Kidney (tissue), 14 donors: ENCODE results near the gene CUBN. TPM values are rescaled to one million over a fixed set of nuclear protein-coding genes. Genes with fewer than 3 reads are reported as not detected.

ENCODE experiments used
- DNase-seq, 5 donors: peaks; one replicate each; pipeline ENCODE4 v3.0.0-alpha.2; 2013 to 2020
- FAIRE-seq: peaks from 2 replicates; lab custom pipeline; 2012; peaks lifted over from hg19 to GRCh38; lab: Jason Lieb, UNC
- H3K27ac ChIP-seq, 2 donors: one replicate each; pipeline ENCODE4 v1.7.0; 2013; ENCODE audit warnings: low read depth in 2 of 2, low read length in 2 of 2, inconsistent platforms in 1 of 2
- H3K27me3 ChIP-seq: one replicate; pipeline ENCODE4 v1.7.1; 2013; ENCODE audit warnings: low read length, inconsistent platforms; ENCODE audit not compliant: control insufficient read depth, insufficient read depth
- H3K36me3 ChIP-seq, 3 donors: one replicate each; pipeline versions ENCODE4 v1.7.0 to v1.7.1; 2013; ENCODE audit warnings: low read length in 3 of 3, control low read depth in 1 of 3, inconsistent platforms in 1 of 3; ENCODE audit not compliant: insufficient read depth in 3 of 3, control insufficient read depth in 2 of 3
- H3K4me1 ChIP-seq, 3 donors: one replicate each; pipeline versions ENCODE4 v1.7.0 to v1.7.1; 2013; ENCODE audit warnings: low read length in 3 of 3, inconsistent platforms in 1 of 3, low read depth in 1 of 3; ENCODE audit not compliant: control insufficient read depth in 2 of 3, insufficient read depth in 2 of 3
- H3K4me3 ChIP-seq, 3 donors: one replicate each; pipeline versions ENCODE4 v1.7.0 to v1.8.1; 2013; ENCODE audit warnings: low read length in 3 of 3, control low read depth in 1 of 3, inconsistent platforms in 1 of 3
- H3K9ac ChIP-seq, 3 donors: one replicate each; pipeline versions ENCODE4 v1.7.0 to v1.7.1; 2013; ENCODE audit warnings: low read length in 3 of 3, control low read depth in 1 of 3, inconsistent platforms in 1 of 3
- H3K9me3 ChIP-seq, 3 donors: one replicate each; pipeline versions ENCODE4 v1.7.0 to v1.7.1; 2013; ENCODE audit warnings: low read length in 3 of 3, control low read depth in 1 of 3, inconsistent platforms in 1 of 3; ENCODE audit not compliant: control insufficient read depth in 2 of 3, insufficient read depth in 1 of 3
- CTCF ChIP-seq: IDR thresholded peaks from 3 replicates; pipeline ENCODE4 v1.5.1; 2012; ENCODE audit warnings: mild to moderate bottlenecking, moderate library complexity, borderline replicate concordance; ENCODE audit not compliant: insufficient read depth; ENCODE audit errors: extremely low read depth
- intact Hi-C: fragments of 100-400 bp; cut with DNase I; formaldehyde crosslinking; loops from one replicate; pipeline ENCODE4 v1.11.1; 2022
- polyA plus RNA-seq: library from polyadenylated mRNA; stranded (reverse); fragments of 350-450 nt; fragmentation: Illumina TruSeq; extraction: RNeasy Lipid Tissue Mini Kit (QIAGEN cat#74804); gene quantifications from one replicate; pipeline ENCODE4 v1.2.3, GENCODE V29; 2014; ENCODE audit warnings: low read depth, low replicate concordance; ENCODE audit not compliant: insufficient read depth
- total RNA-seq: library from RNA; stranded (reverse); fragmentation: NEBNext Ultra II Directional; extraction: Animal tissue kit (Norgen Biotek cat#: 25700); gene quantifications from one replicate; pipeline ENCODE4 v1.2.1, GENCODE V29; 2021
- donor health status: control.
- donor health status: control.
- donor health status: control.
- donor health status: control.
- donor health status: control.
- donor health status: DM: yes; HTN: yes; CAD: no.
- donor health status: Normal renal cell carcinoma (clear cell type).

CUBN gene
- total and polyA plus RNA-seq, 2 donors from 2014 or later, result 14.8 to 31.6 TPM

- Histone ChIP-seq H3K9ac (no peak overlapping the region), H3K4me1 (peaks cover 2 to 6% (median 4%) of the 10 kb centered on the region in 3 donors), H3K4me3 (no peak overlapping the region), H3K9me3 (no peaks in the 10 kb centered on the region), H3K36me3 (peaks cover 0 to 5% (median 2%) of the 10 kb centered on the region in 3 donors), H3K27ac (no peak overlapping the region), H3K27me3 (no peaks in the 10 kb centered on the region)
- intact Hi-C loops, result no loop called here
- TF ChIP-seq CTCF, result no peak
- FAIRE-seq, result no peak
- DNase-seq, result peak in 3 of 5 donors; percentile 52 to 76 (median 74)
Measured at GRCh38 chr10:16968416-16969041, 161.1 kb downstream of the CUBN start.

- intact Hi-C loops, result no loop called here
- no peaks in the 10 kb centered on the region for H3K27me3 ChIP-seq
- FAIRE-seq (no peak), DNase-seq (no peak)
- H3K9me3 ChIP-seq, result no peaks in the 10 kb centered on the region
- peaks cover 2 to 6% (median 4%) of the 10 kb centered on the region in 3 donors for H3K4me1 ChIP-seq
- no peak overlapping the region for H3K9ac ChIP-seq
- peaks cover 0 to 2% (median 1%) of the 10 kb centered on the region in 3 donors for H3K36me3 ChIP-seq
- TF ChIP-seq CTCF, result no peak
- H3K4me3 ChIP-seq, result no peak overlapping the region
- no peak overlapping the region for H3K27ac ChIP-seq
Measured at GRCh38 chr10:16967866-16968415, 161.7 kb downstream of the CUBN start.

- FAIRE-seq (no peak), DNase-seq (peak in 2 of 5 donors; percentile 62 to 65)
- H3K27ac ChIP-seq, result no peak overlapping the region
- H3K4me1 ChIP-seq, result peaks cover 2 to 6% (median 4%) of the 10 kb centered on the region in 3 donors
- no peak overlapping the region for H3K4me3 ChIP-seq
- H3K36me3 ChIP-seq, result peaks cover 0 to 5% (median 2%) of the 10 kb centered on the region in 3 donors
- TF ChIP-seq CTCF, result no peak
- no peak overlapping the region for H3K9ac ChIP-seq
- intact Hi-C loops, result no loop called here
- no peaks in the 10 kb centered on the region for H3K27me3 ChIP-seq
- H3K9me3 ChIP-seq, result no peaks in the 10 kb centered on the region
Measured at GRCh38 chr10:16966991-16967865, 162.4 kb downstream of the CUBN start.
